RWPE1 (cell line): ENCODE measurements around the gene PPHLN1.
"Not testable (repeated sequence)": the region's sequence is repeated elsewhere in the genome, so short reads cannot be mapped to it uniquely, and the experiment has no call there.

ENCODE experiments used
- CTCF ChIA-PET: fragments of 350-600 bp; sonication (Branson Sonifier 250); formaldehyde crosslinking; extraction: SDS; loops from one replicate; lab custom pipeline; 2021; lab: Yijun Ruan, JAX
- POLR2A ChIA-PET: fragments of 400-600 bp; formaldehyde crosslinking; extraction: SDS; loops from one replicate; lab custom pipeline; 2020; ENCODE audit warnings: antibody characterized with exemption; ENCODE audit not compliant: low non-redundant PET; lab: Yijun Ruan, JAX
- DNase-seq: peaks from one replicate; pipeline ENCODE4 v3.0.0; 2012; ENCODE audit warnings: low spot score
- H3K27ac ChIP-seq: fragments of 450-650 bp; 2 replicates; pipeline ENCODE4 v1.5.1; 2017
- TF ChIP-seq, protein P1 (sequence below): fragments of 450-650 bp; conservative IDR thresholded peaks from 2 replicates; pipeline ENCODE4 v1.5.1; 2017; ENCODE audit warnings: low read depth, mild to moderate bottlenecking

The PPHLN1 gene

DNA sequence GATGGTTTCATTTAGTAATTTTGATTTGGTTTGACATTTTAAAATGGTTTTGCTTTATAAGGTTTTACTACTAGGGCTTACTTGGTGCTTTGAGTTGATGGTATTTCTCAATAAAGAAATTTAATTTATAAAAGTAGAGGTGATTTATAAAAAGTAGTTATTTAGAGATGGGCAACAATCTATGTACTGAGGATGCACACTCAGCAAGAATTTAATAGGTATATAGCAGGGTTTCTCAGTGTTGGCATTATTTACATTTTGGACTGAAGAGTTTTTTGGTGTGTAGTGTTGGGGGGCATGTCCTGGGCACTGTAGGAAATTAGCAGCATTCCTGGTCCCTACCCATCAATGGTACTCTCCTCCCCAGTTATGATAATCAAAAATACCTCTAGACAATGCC lies 47.7 kb downstream of the PPHLN1 start:
- no peak overlapping the region for H3K27ac ChIP-seq
- TF ChIP-seq, protein P1, sequence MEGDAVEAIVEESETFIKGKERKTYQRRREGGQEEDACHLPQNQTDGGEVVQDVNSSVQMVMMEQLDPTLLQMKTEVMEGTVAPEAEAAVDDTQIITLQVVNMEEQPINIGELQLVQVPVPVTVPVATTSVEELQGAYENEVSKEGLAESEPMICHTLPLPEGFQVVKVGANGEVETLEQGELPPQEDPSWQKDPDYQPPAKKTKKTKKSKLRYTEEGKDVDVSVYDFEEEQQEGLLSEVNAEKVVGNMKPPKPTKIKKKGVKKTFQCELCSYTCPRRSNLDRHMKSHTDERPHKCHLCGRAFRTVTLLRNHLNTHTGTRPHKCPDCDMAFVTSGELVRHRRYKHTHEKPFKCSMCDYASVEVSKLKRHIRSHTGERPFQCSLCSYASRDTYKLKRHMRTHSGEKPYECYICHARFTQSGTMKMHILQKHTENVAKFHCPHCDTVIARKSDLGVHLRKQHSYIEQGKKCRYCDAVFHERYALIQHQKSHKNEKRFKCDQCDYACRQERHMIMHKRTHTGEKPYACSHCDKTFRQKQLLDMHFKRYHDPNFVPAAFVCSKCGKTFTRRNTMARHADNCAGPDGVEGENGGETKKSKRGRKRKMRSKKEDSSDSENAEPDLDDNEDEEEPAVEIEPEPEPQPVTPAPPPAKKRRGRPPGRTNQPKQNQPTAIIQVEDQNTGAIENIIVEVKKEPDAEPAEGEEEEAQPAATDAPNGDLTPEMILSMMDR, result no peak
- ChIA-PET POLR2A (no interaction called here), CTCF (interaction anchor here (0.7 kb wide), 1 partner anchor 194 kb away, joined by 3 read pairs; no protein-coding TSS in a partner anchor)
- DNase-seq, result no peak

DNA sequence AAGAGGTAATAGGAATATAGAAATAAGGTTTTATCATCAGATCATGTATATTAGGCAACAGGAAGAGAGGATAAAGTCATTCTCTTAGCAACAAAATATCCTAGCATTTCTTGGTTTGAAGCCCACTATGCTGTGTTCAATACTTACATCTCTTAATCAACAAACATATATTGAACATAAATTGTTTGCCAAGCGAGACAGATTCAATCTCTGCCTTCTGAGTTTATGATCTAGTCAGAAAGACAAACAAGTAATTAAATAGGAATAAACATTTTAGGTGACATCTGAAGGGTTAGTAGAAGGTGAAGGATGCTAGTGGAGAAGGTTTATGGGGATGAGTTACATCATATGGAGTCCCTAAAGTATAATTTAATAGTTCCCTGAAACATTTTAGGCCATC lies 54.8 kb downstream of the PPHLN1 start:
- CTCF ChIA-PET, result interaction anchor here (0.6 kb wide), 1 partner anchor 497 kb away, joined by 3 read pairs; no protein-coding TSS in a partner anchor
- POLR2A ChIA-PET, result no interaction called here

DNA sequence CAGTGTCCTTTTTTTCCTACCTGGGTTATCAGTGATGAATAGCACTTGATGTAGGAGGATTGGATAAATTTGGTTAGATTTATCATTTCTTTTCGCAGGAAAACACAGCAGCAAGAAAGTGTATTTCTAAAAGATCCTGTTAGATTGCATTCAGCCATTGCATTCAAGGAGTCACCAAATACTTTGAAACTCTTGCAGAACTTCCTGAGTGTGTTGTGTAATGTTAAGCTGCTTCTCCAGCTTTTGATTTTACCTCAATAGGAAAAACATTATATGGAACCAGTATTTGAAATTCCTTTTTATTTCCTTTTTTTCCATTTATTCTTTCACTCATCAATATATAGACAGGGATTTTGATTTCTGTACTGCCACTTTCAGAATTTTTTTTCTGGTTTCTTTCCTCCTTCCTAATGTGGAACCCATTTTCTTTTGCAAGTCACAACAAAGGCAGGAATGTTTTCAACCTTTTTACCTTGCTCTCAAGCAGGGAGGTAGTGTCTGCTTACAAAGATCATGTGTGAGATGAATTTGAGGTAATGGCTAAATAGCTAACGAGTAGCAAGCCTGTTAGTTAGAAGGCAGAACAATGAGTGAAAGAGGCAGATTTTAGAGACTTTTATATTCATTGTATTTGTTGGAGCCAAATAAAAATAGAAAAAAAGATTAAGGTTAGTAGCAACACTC lies 56.2 kb downstream of the PPHLN1 start:
- no peak for DNase-seq
- TF ChIP-seq, protein P1, result no peak
- ChIA-PET POLR2A (no interaction called here), CTCF (interaction anchor here (0.5 kb wide), 1 partner anchor 900 kb away, joined by 3 read pairs; no protein-coding TSS in a partner anchor)
- H3K27ac ChIP-seq, result no peak overlapping the region

More for the DNA sequence above, 54.8 kb downstream of the PPHLN1 start:
- no peak for DNase-seq
- TF ChIP-seq, protein P1, result no peak
- no peak overlapping the region for H3K27ac ChIP-seq

DNA sequence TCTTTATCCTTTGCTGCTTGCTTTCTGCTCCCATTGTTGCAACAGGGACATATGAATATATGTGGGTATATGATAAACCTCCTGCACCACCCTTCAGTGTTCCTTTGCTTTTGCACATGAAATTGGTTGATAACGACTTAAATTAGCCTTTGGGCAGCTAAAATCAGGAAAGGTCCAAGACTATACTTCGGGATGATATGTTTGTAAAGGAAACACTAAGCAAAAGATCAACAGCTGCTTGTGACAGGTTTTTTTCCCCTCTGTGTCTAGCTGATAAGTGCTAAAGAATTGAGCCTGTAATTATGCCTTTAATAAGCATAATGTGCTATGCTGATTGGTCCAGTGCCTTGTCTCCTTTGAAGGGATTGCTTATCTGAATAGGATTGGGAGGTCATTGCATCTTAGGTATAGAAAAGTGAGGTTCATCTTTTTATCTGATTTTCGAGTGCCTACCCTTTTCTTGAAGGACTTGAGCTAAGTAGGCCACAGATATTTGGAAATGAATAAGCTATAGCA lies 59.4 kb downstream of the PPHLN1 start:
- DNase-seq, result no peak
- ChIA-PET POLR2A (no interaction called here), CTCF (interaction anchor here (0.5 to 0.8 kb wide), 2 partner anchors 1541 to 1658 kb away, joined by 3 read pairs; no protein-coding TSS in a partner anchor)
- TF ChIP-seq, protein P1, result no peak
- H3K27ac ChIP-seq, result no peak overlapping the region

DNA sequence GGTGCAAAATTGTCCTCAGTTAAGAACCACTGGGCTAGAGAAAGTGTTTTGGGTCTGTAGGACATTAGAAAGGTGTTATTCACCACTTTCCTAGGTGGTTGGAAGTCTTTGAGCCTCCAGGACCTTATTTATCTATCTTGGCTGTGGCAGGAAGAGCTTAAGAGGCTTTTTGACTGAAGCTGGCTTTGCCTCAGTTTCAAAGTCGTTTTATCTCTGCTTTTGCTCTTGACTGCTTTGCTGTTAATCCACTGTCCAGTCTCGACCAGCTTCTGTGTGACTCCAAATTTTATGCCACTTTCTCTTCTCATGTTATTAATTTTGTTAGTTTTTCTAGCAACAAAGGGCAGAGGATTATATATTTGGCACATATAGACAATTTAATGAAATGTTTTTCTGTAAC lies 60.3 kb downstream of the PPHLN1 start:
- ChIA-PET CTCF (interaction anchor here (0.6 to 0.7 kb wide), 2 partner anchors 14 to 189 kb away, joined by 3 read pairs; no protein-coding TSS in a partner anchor), POLR2A (no interaction called here)

DNA sequence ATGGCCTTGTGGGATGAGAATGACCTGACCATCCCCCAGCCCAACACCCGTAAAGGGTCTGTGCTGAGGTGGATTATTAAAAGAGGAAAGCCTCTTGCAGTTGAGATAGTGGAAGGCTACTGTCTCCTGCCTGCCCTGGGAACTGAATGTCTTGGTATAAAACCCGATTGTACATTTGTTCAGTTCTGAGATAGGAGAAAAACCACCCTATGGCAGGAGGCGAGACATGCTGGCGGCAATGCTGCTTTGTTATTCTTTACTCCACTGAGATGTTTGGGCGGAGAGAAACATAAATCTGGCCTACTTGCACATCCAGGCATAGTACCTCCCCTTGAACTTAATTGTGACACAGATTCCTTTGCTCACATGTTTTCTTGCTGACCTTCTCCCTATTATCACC lies 62.1 kb downstream of the PPHLN1 start:
- H3K27ac ChIP-seq, result not testable (repeated sequence)
- CTCF ChIA-PET, result interaction anchor here (0.5 kb wide), 1 partner anchor 19 kb away, joined by 3 read pairs; no protein-coding TSS in a partner anchor

More for the DNA sequence above, 60.3 kb downstream of the PPHLN1 start:
- DNase-seq, result no peak
- no peak overlapping the region for H3K27ac ChIP-seq
- TF ChIP-seq, protein P1, result no peak

DNA sequence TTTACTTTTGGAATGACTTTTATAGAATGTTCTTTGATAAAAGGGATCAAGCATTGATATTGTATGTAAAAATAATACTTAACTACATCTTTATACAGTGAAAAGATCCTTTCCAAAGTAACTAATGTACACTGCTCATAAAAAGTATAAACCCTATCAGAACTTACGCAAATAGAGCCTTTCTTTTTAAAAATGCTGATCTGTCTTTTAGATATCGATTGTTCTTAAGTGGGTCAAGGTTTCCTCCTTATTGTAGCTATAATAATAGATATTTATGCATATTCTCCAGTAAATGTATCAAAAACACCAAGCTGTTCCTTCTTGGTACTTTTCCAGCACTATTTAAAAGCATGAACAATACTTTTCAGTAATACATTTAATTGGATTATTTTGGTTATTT lies 68.5 kb downstream of the PPHLN1 start:
- H3K27ac ChIP-seq, result no peak overlapping the region
- ChIA-PET POLR2A (no interaction called here), CTCF (no interaction called here)
- TF ChIP-seq, protein P1, result no peak
- DNase-seq, result no peak

More for the DNA sequence above, 62.1 kb downstream of the PPHLN1 start:
- DNase-seq, POLR2A ChIA-PET: not testable (repeated sequence)
